ENCODE data around the gene DDB1. TPM values are rescaled to one million over a fixed set of nuclear protein-coding genes. Genes with fewer than 3 reads are reported as not detected.

Gene DDB1
- total and polyA plus RNA-seq, 9 of the 15 experiments (the other 6 are each of a cell fraction or from before 2014, with no cell fraction given), result 172 to 361 (median 266) TPM

- no peaks in the 10 kb centered on the region for H3K79me2 ChIP-seq (ENCODE audit: control insufficient read depth, insufficient read depth, low read length)
- H2AFZ ChIP-seq (ENCODE audit: low read depth, low read length), result no peak overlapping the region
- peaks cover 51% of the 10 kb centered on the region for H3K36me3 ChIP-seq (ENCODE audit: control insufficient read depth, insufficient read depth, low read length)
- CTCF ChIA-PET (ENCODE audit: low intra/inter-chr PET ratio), result no interaction called here
- peaks cover 3% of the 10 kb centered on the region; the same call in 1 of the 2 replicates for H3K9me3 ChIP-seq (replicated peaks; ENCODE audit: control insufficient read depth, insufficient read depth, low read depth, low read length)
- H4K20me1 ChIP-seq (replicated peaks; ENCODE audit: control insufficient read depth, insufficient read depth, low read length), result no peaks in the 10 kb centered on the region
- in situ Hi-C loops (cut with MboI) (no loop called here), intact Hi-C loops (cut with micrococcal nuclease) (no loop called here)
- POLR2A ChIA-PET, result interaction anchor here (0.6 to 4.7 kb wide), 3 partner anchors 9 to 21 kb away, joined by 3 to 37 read pairs (median 3); partner anchors contain the start of genes CYB561A3 and TMEM138
- TF ChIP-seq DPF2 (IDR thresholded peaks at IDR 0.05), result no peak
- no peak for TF ChIP-seq HNRNPK (IDR thresholded peaks at IDR 0.05; ENCODE audit: low read depth, low read length, poor library complexity, severe bottlenecking)
- TF ChIP-seq FOXK2 (conservative IDR thresholded peaks at IDR 0.05 in 1 of 2, IDR thresholded peaks at IDR 0.05 in 1 of 2; ENCODE audit: low read depth in 2 of 2), result no peak
- TF ChIP-seq POU5F1 (IDR thresholded peaks at IDR 0.05; ENCODE audit: borderline replicate concordance, low read depth, low read length, partially characterized antibody), result no peak
- TF ChIP-seq KLF10 (CRISPR knock-in tag; IDR thresholded peaks at IDR 0.05), result no peak
- TF ChIP-seq ZNF134 (CRISPR knock-in tag; conservative IDR thresholded peaks at IDR 0.05), result no peak
- no peak for TF ChIP-seq ZFPM2 (CRISPR knock-in tag; IDR thresholded peaks at IDR 0.05)
- TF ChIP-seq SRSF3 (IDR thresholded peaks at IDR 0.05; ENCODE audit: insufficient read depth, low read length), result no peak
- no peak for TF ChIP-seq ZNF77 (CRISPR knock-in tag; IDR thresholded peaks at IDR 0.05)
- TF ChIP-seq ZNF316 (IDR thresholded peaks at IDR 0.05), result no peak
- TF ChIP-seq MTA3 (IDR thresholded peaks at IDR 0.05; ENCODE audit: borderline replicate concordance), result no peak
- TF ChIP-seq ZBTB8A (IDR thresholded peaks at IDR 0.05; ENCODE audit: partially characterized antibody), result no peak
- no peak for TF ChIP-seq NR3C1 (CRISPR knock-in tag; IDR thresholded peaks at IDR 0.05)
- TF ChIP-seq ZKSCAN8 (CRISPR knock-in tag; IDR thresholded peaks at IDR 0.05), result no peak
- TF ChIP-seq IRF1 (CRISPR knock-in tag; IDR thresholded peaks at IDR 0.05; ENCODE audit: borderline replicate concordance), result no peak
- TF ChIP-seq, protein P1, sequence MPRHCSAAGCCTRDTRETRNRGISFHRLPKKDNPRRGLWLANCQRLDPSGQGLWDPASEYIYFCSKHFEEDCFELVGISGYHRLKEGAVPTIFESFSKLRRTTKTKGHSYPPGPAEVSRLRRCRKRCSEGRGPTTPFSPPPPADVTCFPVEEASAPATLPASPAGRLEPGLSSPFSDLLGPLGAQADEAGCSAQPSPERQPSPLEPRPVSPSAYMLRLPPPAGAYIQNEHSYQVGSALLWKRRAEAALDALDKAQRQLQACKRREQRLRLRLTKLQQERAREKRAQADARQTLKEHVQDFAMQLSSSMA (CRISPR knock-in tag; IDR thresholded peaks at IDR 0.05), result no peak
- TF ChIP-seq SNRNP70 (optimal IDR thresholded peaks at IDR 0.05; ENCODE audit: low read depth, low read length), result no peak
- TF ChIP-seq LARP7 (IDR thresholded peaks at IDR 0.05), result no peak
- no peak for TF ChIP-seq COPS2 (conservative IDR thresholded peaks at IDR 0.05)
- H3K27me3 ChIP-seq (ENCODE audit: control insufficient read depth in 2 of 2, insufficient read depth in 2 of 2, low read length in 2 of 2), result no peaks in the 10 kb centered on the region
- FAIRE-seq (no peak), ATAC-seq (no peak), DNase-seq (ENCODE audit: extremely low read depth in 1 of 4, low spot score in 3 of 4) (no peak)
- no peak overlapping the region for H3K9ac ChIP-seq (ENCODE audit: insufficient read depth in 1 of 2, low read depth in 2 of 2, low read length in 2 of 2)
- H3K4me3 ChIP-seq, result no peak overlapping the region
- peaks cover 4 to 7% of the 10 kb centered on the region in 2 experiments; a peak in 4 of 5 replicates for H3K4me1 ChIP-seq (replicated peaks in 1 of 2; ENCODE audit: control insufficient read depth in 2 of 2, insufficient read depth in 2 of 2, low read length in 2 of 2)
- no peak overlapping the region for H3K4me2 ChIP-seq (ENCODE audit: insufficient read depth, low read length)
- 89% methylated on average over 8 of the region's 8 CpGs for WGBS (ENCODE audit: insufficient coverage, low coverage, missing lambda C conversion rate)
- BruUV-seq (replicated peaks), result no TSS peak
- H3K9me1 ChIP-seq (ENCODE audit: control insufficient read depth, insufficient read depth, low read length), result no peaks in the 10 kb centered on the region
- no peak overlapping the region for H3K27ac ChIP-seq (ENCODE audit: extremely low read depth, low read depth, low read length)
Measured at GRCh38 chr11:61372659-61373420, 39.9 kb upstream of the DDB1 start.
